ENCODE data around the gene NMT1.

DNA sequence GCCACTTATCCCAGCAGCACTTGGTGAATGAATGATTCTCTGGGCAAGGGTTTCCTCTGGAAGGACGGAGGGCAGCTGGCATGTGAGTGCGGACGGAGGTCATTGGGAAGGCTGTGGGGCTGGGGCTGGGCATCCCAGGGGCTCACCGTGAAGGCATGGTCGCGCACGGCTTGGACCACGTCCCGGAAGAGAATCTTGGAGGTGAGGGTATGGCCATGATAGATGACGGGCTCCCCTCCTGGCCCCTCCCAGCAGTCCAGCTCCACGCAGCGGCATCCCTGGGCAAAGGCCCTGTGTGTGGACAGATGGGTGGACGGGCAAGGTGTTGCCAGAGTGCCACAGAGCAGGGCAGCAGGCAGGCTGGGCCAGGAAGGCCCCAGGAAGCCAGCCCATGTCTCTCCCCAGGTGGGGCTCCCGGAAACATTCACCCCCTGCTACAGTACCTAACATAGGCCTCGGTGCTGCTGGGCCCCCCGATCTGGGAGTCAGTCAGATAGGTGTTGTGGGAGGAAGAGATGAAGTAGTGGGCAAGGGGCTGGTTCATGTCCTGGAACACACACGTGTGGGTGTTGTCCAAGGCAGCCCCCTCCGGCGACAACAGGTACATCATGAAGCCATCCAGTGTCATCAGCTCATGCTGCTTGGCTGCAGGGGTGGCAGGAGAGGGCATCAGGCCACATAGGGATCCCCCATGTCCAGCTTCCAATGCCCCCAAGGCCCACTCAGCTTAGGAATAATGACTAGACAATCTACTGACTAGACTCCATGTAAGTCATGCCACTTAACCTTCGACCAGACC is 56.9 kb downstream of the NMT1 start:
- TF ChIP-seq, protein P1, sequence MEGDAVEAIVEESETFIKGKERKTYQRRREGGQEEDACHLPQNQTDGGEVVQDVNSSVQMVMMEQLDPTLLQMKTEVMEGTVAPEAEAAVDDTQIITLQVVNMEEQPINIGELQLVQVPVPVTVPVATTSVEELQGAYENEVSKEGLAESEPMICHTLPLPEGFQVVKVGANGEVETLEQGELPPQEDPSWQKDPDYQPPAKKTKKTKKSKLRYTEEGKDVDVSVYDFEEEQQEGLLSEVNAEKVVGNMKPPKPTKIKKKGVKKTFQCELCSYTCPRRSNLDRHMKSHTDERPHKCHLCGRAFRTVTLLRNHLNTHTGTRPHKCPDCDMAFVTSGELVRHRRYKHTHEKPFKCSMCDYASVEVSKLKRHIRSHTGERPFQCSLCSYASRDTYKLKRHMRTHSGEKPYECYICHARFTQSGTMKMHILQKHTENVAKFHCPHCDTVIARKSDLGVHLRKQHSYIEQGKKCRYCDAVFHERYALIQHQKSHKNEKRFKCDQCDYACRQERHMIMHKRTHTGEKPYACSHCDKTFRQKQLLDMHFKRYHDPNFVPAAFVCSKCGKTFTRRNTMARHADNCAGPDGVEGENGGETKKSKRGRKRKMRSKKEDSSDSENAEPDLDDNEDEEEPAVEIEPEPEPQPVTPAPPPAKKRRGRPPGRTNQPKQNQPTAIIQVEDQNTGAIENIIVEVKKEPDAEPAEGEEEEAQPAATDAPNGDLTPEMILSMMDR (IDR thresholded peaks at IDR 0.05) = no peak
- TF ChIP-seq EP300 (IDR thresholded peaks at IDR 0.05; ENCODE audit: low read depth) = no peak
- no peak for TF ChIP-seq POLR2AphosphoS5 (IDR thresholded peaks at IDR 0.05)
- no peak for TF ChIP-seq POLR2A (IDR thresholded peaks at IDR 0.05)
